ENCODE results near the gene SOX18. TPM values are rescaled to one million over a fixed set of nuclear protein-coding genes. Genes with fewer than 3 reads are reported as not detected.

The SOX18 gene
- total and polyA plus RNA-seq, 2 of the 13 experiments (the other 11 are each of a cell fraction or from before 2014, with no cell fraction given) = 1.6 to 1.9 TPM

DNA sequence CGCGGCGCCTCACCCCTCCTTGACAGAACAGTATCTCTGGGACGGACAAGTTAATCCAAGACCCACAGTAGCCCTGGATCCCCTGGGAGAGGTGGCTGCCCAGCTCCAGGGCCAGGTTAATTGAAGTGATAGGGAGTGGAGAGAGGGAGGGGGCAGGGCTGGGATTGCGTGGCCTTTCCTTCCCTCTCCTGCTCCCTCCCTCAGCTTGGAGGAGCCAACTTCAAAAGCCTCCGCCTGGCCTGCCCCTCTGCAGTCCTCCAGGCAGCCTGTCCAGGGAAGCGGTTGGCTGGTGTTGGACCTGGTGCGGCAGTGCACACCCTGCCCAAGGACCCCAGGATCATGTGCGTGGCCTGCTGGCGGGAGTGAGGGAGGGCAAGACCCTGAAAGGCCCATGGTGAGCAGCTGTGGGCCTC, 13.5 kb downstream of the SOX18 start, which contains the start of gene C20orf204 (continued):
- no peak for TF ChIP-seq FOXP1 (IDR thresholded peaks at IDR 0.05)
- TF ChIP-seq FOXP1 (CRISPR knock-in tag; IDR thresholded peaks at IDR 0.05) = no peak
- 0 out of 2 replicates have a peak, but pooled peaks have one; percentile 37 for TF ChIP-seq NFYB (CRISPR knock-in tag; IDR thresholded peaks at IDR 0.05)
- peak; percentile 12 for TF ChIP-seq ZNF768 (CRISPR knock-in tag; IDR thresholded peaks at IDR 0.05)
- TF ChIP-seq ZC3H4 (CRISPR knock-in tag; IDR thresholded peaks at IDR 0.05; ENCODE audit: borderline replicate concordance) = peak; percentile 36; the same call in 1 of the 2 replicates
- no peak for TF ChIP-seq ZNF383 (CRISPR knock-in tag; IDR thresholded peaks at IDR 0.05; ENCODE audit: borderline replicate concordance)

DNA sequence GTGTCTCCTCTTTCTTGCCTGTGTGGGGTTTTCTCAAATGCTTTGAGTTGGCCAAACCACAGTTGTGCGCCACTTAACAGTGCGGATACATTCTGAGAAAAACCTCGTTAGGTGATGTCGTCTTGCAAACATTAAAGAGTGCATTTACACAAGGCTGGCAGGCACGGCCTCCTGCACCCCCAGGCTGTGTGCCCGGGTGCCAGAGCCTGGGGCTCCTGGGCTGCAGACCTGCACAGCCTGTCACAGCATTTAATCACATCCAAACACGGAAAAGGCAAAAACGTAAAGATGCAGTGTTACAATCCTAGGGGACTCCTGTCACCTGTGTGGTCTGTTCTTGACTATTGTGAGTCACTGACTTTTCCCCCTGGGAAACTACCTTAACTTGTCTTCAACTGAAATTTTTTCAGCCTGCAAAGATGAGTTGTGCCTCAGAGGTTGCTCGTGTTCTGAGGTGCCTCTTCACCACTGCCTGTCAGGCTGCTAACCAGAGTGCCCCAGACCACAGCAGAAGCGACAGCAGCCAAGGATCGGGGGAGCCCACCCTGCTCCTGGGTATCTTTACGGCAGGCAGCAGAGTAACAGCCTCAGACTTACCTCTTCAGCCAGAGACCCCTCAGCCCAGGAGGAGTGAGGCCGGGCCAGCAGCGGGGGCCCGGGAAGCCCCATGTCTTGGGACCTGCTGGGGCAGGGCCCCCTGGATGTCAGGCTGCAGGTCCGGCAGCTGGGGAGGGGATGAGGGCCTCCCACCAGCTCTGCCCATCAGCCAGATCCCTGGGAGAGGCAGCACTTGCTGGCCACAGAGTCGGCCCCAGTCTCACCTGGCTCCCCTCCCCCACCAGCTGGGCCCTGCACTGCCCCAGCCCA, 14.1 kb downstream of the SOX18 start:
- ATAC-seq (no peak), FAIRE-seq (no peak), DNase-seq (ENCODE audit: low spot score) (no peak)
- Histone ChIP-seq H3K36me3 (replicated peaks in 1 of 2; ENCODE audit: control insufficient read depth in 1 of 2, insufficient read depth in 2 of 2, low read length in 2 of 2) (peaks cover 23 to 32% of the 10 kb centered on the region in 2 experiments), H3K4me2 (ENCODE audit: low read depth, low read length) (peak overlapping the region; percentile 92), H3K27ac (ENCODE audit: extremely low read length, insufficient read depth, low read length) (peak overlapping the region; percentile 82), H3K9ac (ENCODE audit: insufficient read depth, low read depth, low read length) (peak overlapping the region; percentile 82), H4K20me1 (ENCODE audit: insufficient read depth, low read length) (no peaks in the 10 kb centered on the region), H3K4me3 (replicated peaks in 1 of 3; ENCODE audit: insufficient read depth in 1 of 3, low read depth in 2 of 3, low read length in 3 of 3) (peak overlapping the region; percentile 57 to 84 (median 71); a peak in 5 of 6 replicates), H3K27me3 (ENCODE audit: control insufficient read depth in 1 of 2, insufficient read depth in 2 of 2, low read length in 2 of 2) (no peaks in the 10 kb centered on the region), H3K9me3 (ENCODE audit: low read length) (no peaks in the 10 kb centered on the region), H3K4me1 (ENCODE audit: insufficient read depth, low read length) (peaks cover 50% of the 10 kb centered on the region), H3K79me2 (ENCODE audit: insufficient read depth, low read length) (peaks cover 18% of the 10 kb centered on the region), H2AFZ (ENCODE audit: low read length) (no peak overlapping the region)
- TSS peak; percentile 62 for BruUV-seq (replicated peaks)
- in situ Hi-C loops (cut with HindIII; ENCODE audit: extremely low pct_ligation_motif_present, low pct_unique_long_range_greater_than_20kb) = no loop called here
- 86% methylated on average over 13 of the region's 17 CpGs for WGBS (ENCODE audit: low lambda C conversion rate)
- intact Hi-C loops (cut with micrococcal nuclease; ENCODE audit: unreplicated experiment) = no loop called here
- ChIA-PET CTCF (ENCODE audit: low intra/inter-chr PET ratio, low total read pairs) (no interaction called here), POLR2A (interaction anchor here (0.7 to 10.1 kb wide), 20 partner anchors 9 to 408 kb away, joined by 3 to 252 read pairs (median 3); partner anchors contain the start of genes GMEB2, OPRL1, PCMTD2 and PRPF6)
- TF ChIP-seq GFI1 (CRISPR knock-in tag; IDR thresholded peaks at IDR 0.05; ENCODE audit: borderline replicate concordance) (no peak), SIN3A (IDR thresholded peaks at IDR 0.05; ENCODE audit: borderline replicate concordance, low read depth, low read length) (no peak), GLI4 (CRISPR knock-in tag; IDR thresholded peaks at IDR 0.05; ENCODE audit: borderline replicate concordance) (no peak), ZNF12 (CRISPR knock-in tag; IDR thresholded peaks at IDR 0.05) (no peak; the same call in 1 of the 2 replicates), ZNF431 (CRISPR knock-in tag; IDR thresholded peaks at IDR 0.05; ENCODE audit: borderline replicate concordance, low read depth) (no peak), XRCC5 (optimal IDR thresholded peaks at IDR 0.05; ENCODE audit: low read length) (no peak), ZC3H4 (CRISPR knock-in tag; IDR thresholded peaks at IDR 0.05; ENCODE audit: borderline replicate concordance) (no peak), ZNF883 (CRISPR knock-in tag; IDR thresholded peaks at IDR 0.05; ENCODE audit: not compliant biosample characterization) (no peak), ZNF83 (CRISPR knock-in tag; IDR thresholded peaks at IDR 0.05; ENCODE audit: borderline replicate concordance) (no peak), ZNF460 (CRISPR knock-in tag; IDR thresholded peaks at IDR 0.05; ENCODE audit: borderline replicate concordance) (peak; percentile 11; the same call in 1 of the 2 replicates), TAF1 (CRISPR knock-in tag; IDR thresholded peaks at IDR 0.05) (no peak), KAT2B (IDR thresholded peaks at IDR 0.05; ENCODE audit: borderline replicate concordance, low read depth, low read length) (no peak)
- TF ChIP-seq, protein P1, sequence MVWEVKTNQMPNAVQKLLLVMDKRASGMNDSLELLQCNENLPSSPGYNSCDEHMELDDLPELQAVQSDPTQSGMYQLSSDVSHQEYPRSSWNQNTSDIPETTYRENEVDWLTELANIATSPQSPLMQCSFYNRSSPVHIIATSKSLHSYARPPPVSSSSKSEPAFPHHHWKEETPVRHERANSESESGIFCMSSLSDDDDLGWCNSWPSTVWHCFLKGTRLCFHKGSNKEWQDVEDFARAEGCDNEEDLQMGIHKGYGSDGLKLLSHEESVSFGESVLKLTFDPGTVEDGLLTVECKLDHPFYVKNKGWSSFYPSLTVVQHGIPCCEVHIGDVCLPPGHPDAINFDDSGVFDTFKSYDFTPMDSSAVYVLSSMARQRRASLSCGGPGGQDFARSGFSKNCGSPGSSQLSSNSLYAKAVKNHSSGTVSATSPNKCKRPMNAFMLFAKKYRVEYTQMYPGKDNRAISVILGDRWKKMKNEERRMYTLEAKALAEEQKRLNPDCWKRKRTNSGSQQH (CRISPR knock-in tag; IDR thresholded peaks at IDR 0.05; ENCODE audit: low read depth) = 0 out of 2 replicates have a peak, but pooled peaks have one; percentile 37
- TF ChIP-seq, protein P2, sequence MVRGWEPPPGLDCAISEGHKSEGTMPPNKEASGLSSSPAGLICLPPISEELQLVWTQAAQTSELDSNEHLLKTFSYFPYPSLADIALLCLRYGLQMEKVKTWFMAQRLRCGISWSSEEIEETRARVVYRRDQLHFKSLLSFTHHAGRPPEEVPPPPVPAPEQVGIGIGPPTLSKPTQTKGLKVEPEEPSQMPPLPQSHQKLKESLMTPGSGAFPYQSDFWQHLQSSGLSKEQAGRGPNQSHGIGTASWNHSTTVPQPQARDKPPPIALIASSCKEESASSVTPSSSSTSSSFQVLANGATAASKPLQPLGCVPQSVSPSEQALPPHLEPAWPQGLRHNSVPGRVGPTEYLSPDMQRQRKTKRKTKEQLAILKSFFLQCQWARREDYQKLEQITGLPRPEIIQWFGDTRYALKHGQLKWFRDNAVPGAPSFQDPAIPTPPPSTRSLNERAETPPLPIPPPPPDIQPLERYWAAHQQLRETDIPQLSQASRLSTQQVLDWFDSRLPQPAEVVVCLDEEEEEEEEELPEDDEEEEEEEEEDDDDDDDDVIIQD (CRISPR knock-in tag; IDR thresholded peaks at IDR 0.05; ENCODE audit: low read depth) = no peak

Data from HepG2 (cell line).